ENCODE measurements around the gene BRI3.

DNA sequence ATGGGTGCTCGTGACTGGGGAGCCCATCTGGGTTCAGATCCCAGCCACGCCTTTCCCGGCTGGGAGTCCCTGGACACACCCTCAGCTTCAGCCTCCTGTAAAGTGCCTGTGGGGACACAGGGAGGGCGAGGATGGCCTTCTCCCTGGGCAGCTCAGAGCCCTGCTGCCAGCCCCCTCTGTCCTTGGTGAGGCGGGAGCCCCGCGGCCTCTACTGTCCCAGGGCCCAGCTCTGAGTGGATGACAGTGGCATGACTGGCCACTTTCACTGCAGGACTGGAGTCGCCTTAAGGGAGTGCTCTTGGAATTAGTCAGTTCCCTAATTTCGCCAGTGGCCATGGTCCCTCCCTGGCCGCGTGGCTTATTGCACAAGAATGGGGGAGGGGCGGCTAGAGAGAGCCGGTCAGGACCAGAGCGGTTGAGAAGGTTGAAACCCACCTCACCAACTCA, 4.6 kb downstream of the BRI3 start:
- TF ChIP-seq CTCF (IDR thresholded peaks at IDR 0.05; ENCODE audit: borderline replicate concordance, extremely low read depth, low read length, poor library complexity, severe bottlenecking) = no peak
- no peak for TF ChIP-seq EZH2 (IDR thresholded peaks at IDR 0.05; ENCODE audit: borderline replicate concordance, low read depth, low read length, severe bottlenecking)
